IMR-90 (cell line): Measurements from ENCODE around the gene KLC1. TPM values are rescaled to one million over a fixed set of nuclear protein-coding genes. Genes with fewer than 3 reads are reported as not detected.

Experiments used
- ATAC-seq: fragments of 200-7000 bp; cut with Tn5 transposase; 2 replicates; pipeline ENCODE4 v1.9.1; 2020; ENCODE audit warnings: low read depth, mild to moderate bottlenecking, moderate library complexity
- BruUV-seq: library from RNA; stranded (reverse); fragments of 400-500 nt; replicated peaks from 2 replicates; lab custom pipeline; 2021; lab: Mats Ljungman, UMichigan
- CTCF ChIA-PET: fragments of 300-600 bp; formaldehyde crosslinking; extraction: SDS; loops from one replicate; lab custom pipeline; 2021; ENCODE audit warnings: antibody characterized with exemption; lab: Yijun Ruan, JAX
- POLR2A ChIA-PET: fragments of 300-600 bp; sonication (Branson Sonifier 250); formaldehyde crosslinking; loops from one replicate; lab custom pipeline; 2022; ENCODE audit warnings: antibody characterized with exemption; ENCODE audit not compliant: unreplicated experiment; lab: Charles Lee
- DNase-seq: peaks from one replicate; pipeline ENCODE4 v3.0.0; 2013
- H2AFZ ChIP-seq: replicated peaks from 2 replicates; pipeline ENCODE3; 2013; ENCODE audit warnings: low read length, mild to moderate bottlenecking; ENCODE audit not compliant: poor library complexity
- H2AK5ac ChIP-seq: 2 replicates; pipeline ENCODE4 v1.6.1; 2013; ENCODE audit warnings: low read depth, low read length, inconsistent platforms
- H2AK9ac ChIP-seq: replicated peaks from 2 replicates; pipeline ENCODE3; 2013; ENCODE audit warnings: mild to moderate bottlenecking, low read depth, low read length, moderate library complexity; ENCODE audit not compliant: poor library complexity
- H2BK120ac ChIP-seq: 2 replicates; pipeline ENCODE4 v1.6.1; 2013; ENCODE audit warnings: low read depth, low read length, inconsistent platforms
- H2BK15ac ChIP-seq: 3 replicates; pipeline ENCODE4 v1.6.1; 2013; ENCODE audit warnings: low read depth, low read length, inconsistent platforms
- H2BK20ac ChIP-seq: 2 replicates; pipeline ENCODE4 v1.6.1; 2013; ENCODE audit warnings: low read depth, mild to moderate bottlenecking, inconsistent platforms, low read length, moderate library complexity
- H2BK5ac ChIP-seq: 2 replicates; pipeline ENCODE4 v1.6.1; 2013; ENCODE audit warnings: mild to moderate bottlenecking, low read depth, low read length, inconsistent platforms; ENCODE audit not compliant: poor library complexity, severe bottlenecking
- H3K14ac ChIP-seq: replicated peaks from 2 replicates; pipeline ENCODE4 v1.6.1; 2013; ENCODE audit warnings: low read depth, low read length, inconsistent platforms
- H3K18ac ChIP-seq: 2 replicates; pipeline ENCODE4 v1.6.1; 2013; ENCODE audit warnings: low read depth, low read length, control low read depth
- H3K23ac ChIP-seq: 2 replicates; pipeline ENCODE4 v1.6.1; 2013; ENCODE audit warnings: low read depth, low read length, inconsistent platforms
- H3K27ac ChIP-seq: 2 replicates; pipeline ENCODE4 v1.5.1; 2013; ENCODE audit warnings: mild to moderate bottlenecking, control low read depth, low read length; ENCODE audit not compliant: insufficient read depth
- H3K27me3 ChIP-seq: 2 replicates; pipeline ENCODE4 v1.6.1; 2013; ENCODE audit warnings: low read length; ENCODE audit not compliant: control insufficient read depth, insufficient read depth
- H3K36me3 ChIP-seq: 2 replicates; pipeline ENCODE4 v1.6.1; 2013; ENCODE audit warnings: low read length, mixed read lengths; ENCODE audit not compliant: control insufficient read depth, insufficient read depth
- H3K4ac ChIP-seq: 2 replicates; pipeline ENCODE4 v1.6.1; 2013; ENCODE audit warnings: low read depth, low read length, inconsistent platforms
- H3K4me1 ChIP-seq: 2 replicates; pipeline ENCODE4 v1.6.1; 2013; ENCODE audit warnings: low read length, mixed read lengths; ENCODE audit not compliant: control insufficient read depth, insufficient read depth
- H3K4me2 ChIP-seq: 2 replicates; pipeline ENCODE4 v1.6.1; 2013; ENCODE audit warnings: low read depth, mild to moderate bottlenecking, control low read depth, low read length, moderate library complexity
- H3K4me3 ChIP-seq: 2 replicates; pipeline ENCODE4 v1.5.1; 2013; ENCODE audit warnings: low read depth, mild to moderate bottlenecking, control low read depth, low read length, moderate library complexity; ENCODE audit not compliant: insufficient read depth
- H3K56ac ChIP-seq: 2 replicates; pipeline ENCODE4 v1.6.1; 2013; ENCODE audit warnings: low read length, inconsistent platforms; ENCODE audit not compliant: insufficient read depth; ENCODE audit errors: extremely low read depth
- H3K79me1 ChIP-seq, 2 experiments: 2 replicates each; pipeline ENCODE4 v1.6.1; 2013; ENCODE audit warnings: low read length in 2 of 2, inconsistent platforms in 1 of 2, low read depth in 1 of 2
- H3K9ac ChIP-seq: 2 replicates; pipeline ENCODE4 v1.6.1; 2013; ENCODE audit warnings: low read depth, low read length, control low read depth
- H3K9me1 ChIP-seq: 2 replicates; pipeline ENCODE4 v1.6.1; 2013; ENCODE audit warnings: low read length, inconsistent platforms; ENCODE audit not compliant: insufficient read depth
- H3K9me3 ChIP-seq: 2 replicates; pipeline ENCODE4 v1.6.1; 2013; ENCODE audit warnings: low read length; ENCODE audit not compliant: control insufficient read depth, insufficient read depth
- H4K20me1 ChIP-seq: 2 replicates; pipeline ENCODE4 v1.6.1; 2013; ENCODE audit warnings: low read length, inconsistent platforms; ENCODE audit not compliant: insufficient read depth
- H4K5ac ChIP-seq: 2 replicates; pipeline ENCODE4 v1.6.1; 2013; ENCODE audit warnings: mild to moderate bottlenecking, low read depth, low read length, control low read depth
- H4K8ac ChIP-seq, 2 experiments: 2 replicates each; pipeline ENCODE4 v1.6.1; 2013; ENCODE audit warnings: low read depth in 2 of 2, low read length in 2 of 2, control low read depth in 1 of 2, inconsistent platforms in 1 of 2
- H4K91ac ChIP-seq: 2 replicates; pipeline ENCODE4 v1.6.1; 2013; ENCODE audit warnings: low read depth, low read length, inconsistent platforms; ENCODE audit not compliant: insufficient read depth
- BHLHE40 ChIP-seq: fragments of 150-350 bp; IDR thresholded peaks from 2 replicates; pipeline ENCODE4 v1.6.1; 2016; ENCODE audit warnings: mild to moderate bottlenecking, low read depth, low read length
- CEBPB ChIP-seq: IDR thresholded peaks from 2 replicates; pipeline ENCODE4 v1.6.1; 2012; ENCODE audit warnings: low read depth, low read length, improper control_type of control experiment
- CHD1 ChIP-seq: IDR thresholded peaks from 2 replicates; pipeline ENCODE4 v1.6.1; 2012; ENCODE audit warnings: low read depth, low read length, improper control_type of control experiment
- FOS ChIP-seq: fragments of 150-350 bp; IDR thresholded peaks from 2 replicates; pipeline ENCODE4 v1.6.1; 2016; ENCODE audit warnings: low read depth, low read length
- MAFK ChIP-seq: IDR thresholded peaks from 2 replicates; pipeline ENCODE4 v1.6.1; 2012; ENCODE audit warnings: low read depth, low read length, improper control_type of control experiment
- MAZ ChIP-seq: IDR thresholded peaks from 2 replicates; pipeline ENCODE4 v1.6.1; 2012; ENCODE audit warnings: low read depth, mild to moderate bottlenecking, low read length, improper control_type of control experiment, moderate library complexity, borderline replicate concordance
- MXI1 ChIP-seq: IDR thresholded peaks from 2 replicates; pipeline ENCODE4 v1.6.1; 2012; ENCODE audit warnings: low read depth, mild to moderate bottlenecking, low read length, moderate library complexity, borderline replicate concordance
- NFE2L2 ChIP-seq: fragments of 150-350 bp; IDR thresholded peaks from 2 replicates; pipeline ENCODE4 v1.6.1; 2016; ENCODE audit warnings: low read depth, mild to moderate bottlenecking, low read length
- POLR2A ChIP-seq: IDR thresholded peaks from 2 replicates; pipeline ENCODE4 v1.6.1; 2012; ENCODE audit warnings: mild to moderate bottlenecking, low read depth, low read length
- RAD21 ChIP-seq: IDR thresholded peaks from 2 replicates; pipeline ENCODE4 v1.6.1; 2012; ENCODE audit warnings: low read length, improper control_type of control experiment
- RCOR1 ChIP-seq: IDR thresholded peaks from 2 replicates; pipeline ENCODE4 v1.6.1; 2012; ENCODE audit warnings: mild to moderate bottlenecking, low read length, improper control_type of control experiment; ENCODE audit not compliant: insufficient replicate concordance
- RFX5 ChIP-seq: IDR thresholded peaks from 2 replicates; pipeline ENCODE4 v1.8.0; 2012; ENCODE audit warnings: low read depth, mild to moderate bottlenecking, low read length, moderate library complexity
- SMC3 ChIP-seq: fragments of 150-350 bp; IDR thresholded peaks from 2 replicates; pipeline ENCODE4 v1.6.1; 2016; ENCODE audit warnings: low read depth, mild to moderate bottlenecking, antibody characterized with exemption, low read length, moderate library complexity
- WGBS, 2 experiments: methylation state at CpG; one replicate each; pipeline versions ENCODE4 v1.1.5 to v1.1.7; 2013; ENCODE audit warnings: missing lambda C conversion rate in 2 of 2; ENCODE audit not compliant: insufficient read length in 1 of 2; ENCODE audit errors: extremely low coverage in 2 of 2; 5-methylcytosine and 5-hydroxymethylcytosine counted together
- dilution Hi-C: fragments of 300-500 bp; cut with HindIII; formaldehyde crosslinking; loops from one replicate; pipeline ENCODE4 v1.14.3; 2018; ENCODE audit warnings: low sequenced_read_pairs; ENCODE audit not compliant: unreplicated experiment
- in situ Hi-C: fragments of 300-500 bp; cut with MboI; formaldehyde crosslinking; loops from 3 replicates; pipeline ENCODE4 v1.14.3; 2019; ENCODE audit warnings: low sequenced_read_pairs, inconsistent platforms, mixed read lengths
- intact Hi-C: fragments of 100-400 bp; cut with micrococcal nuclease; formaldehyde crosslinking; loops from 2 replicates; pipeline ENCODE4 v1.10.0; 2022
- polyA plus RNA-seq, 3 experiments: library from polyadenylated mRNA; depleted of rRNA; stranded (reverse); fragments of >200 nt; gene quantifications; 2 replicates each; pipeline ENCODE4 v1.2.3, GENCODE V29; 2012; ENCODE audit warnings: low replicate concordance in 1 of 3
- total RNA-seq: library from RNA; depleted of rRNA; stranded (reverse); fragments of >200 nt; gene quantifications from 2 replicates; pipeline ENCODE4 v1.2.3, GENCODE V29; 2012
- TF ChIP-seq, protein P1 (sequence below): fragments of 150-350 bp; IDR thresholded peaks from 2 replicates; pipeline ENCODE4 v1.6.1; 2016; ENCODE audit warnings: low read depth, mild to moderate bottlenecking, low read length, moderate library complexity, borderline replicate concordance
- TF ChIP-seq, protein P2 (sequence below): conservative IDR thresholded peaks from 2 replicates; pipeline ENCODE4 v1.5.1; 2012; ENCODE audit warnings: mild to moderate bottlenecking, low read depth, low read length, improper control_type of control experiment
- TF ChIP-seq, protein P3 (sequence below): fragments of 150-350 bp; IDR thresholded peaks from 2 replicates; pipeline ENCODE4 v1.6.1; 2017; ENCODE audit warnings: mild to moderate bottlenecking, antibody characterized with exemption, low read length, low read depth

The KLC1 gene
- total and polyA plus RNA-seq, 2 of the 4 experiments (the other 2 are of a cell fraction) = 101 to 157 TPM

DNA sequence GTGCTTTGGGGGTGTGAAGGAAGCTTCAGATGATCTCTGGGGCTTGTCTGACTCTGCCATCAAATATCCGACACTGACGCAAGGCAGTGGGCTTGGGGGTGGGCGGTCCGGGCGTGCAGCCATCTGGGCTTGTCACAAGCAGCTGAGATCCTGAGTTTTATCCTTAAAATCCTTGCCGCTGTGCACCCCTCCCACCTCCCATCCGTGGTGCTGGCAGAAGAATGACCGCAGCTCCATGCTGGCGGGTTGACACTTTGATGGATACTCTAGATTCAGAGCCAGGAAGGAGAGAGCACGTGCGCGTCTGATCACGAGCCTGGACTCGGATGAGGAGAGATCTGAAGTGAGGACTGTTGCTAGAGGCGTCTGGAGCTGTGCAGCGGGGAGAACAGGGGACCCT, 89.6 kb downstream of the KLC1 start:
- Histone ChIP-seq H3K4me3 (no peak overlapping the region), H3K9me1 (peaks cover 10% of the 10 kb centered on the region), H3K4me2 (peak overlapping the region; percentile 30; the same call in 1 of the 2 replicates), H4K8ac (no peak overlapping the region), H2BK15ac (no peak overlapping the region), H3K27ac (no peak overlapping the region), H3K56ac (no peak overlapping the region), H3K4me1 (peaks cover 10% of the 10 kb centered on the region), H4K20me1 (peaks cover 59% of the 10 kb centered on the region), H2BK120ac (no peak overlapping the region), H4K91ac (no peak overlapping the region), H3K18ac (no peak overlapping the region), H3K9ac (no peak overlapping the region), H4K5ac (no peak overlapping the region), H2AFZ (peak overlapping the region; percentile 53), H3K36me3 (no peaks in the 10 kb centered on the region), H3K9me3 (no peaks in the 10 kb centered on the region), H3K23ac (no peak overlapping the region), H2AK5ac (no peak overlapping the region), H2AK9ac (peak overlapping the region; percentile 47), H3K14ac (no peak overlapping the region), H3K79me1 (peaks cover 31 to 74% of the 10 kb centered on the region in 2 experiments), H2BK20ac (no peak overlapping the region), H3K27me3 (no peaks in the 10 kb centered on the region), H3K4ac (no peak overlapping the region), H2BK5ac (no peak overlapping the region)
- intact Hi-C loops (loop anchor here (5.0 kb wide), 1 partner anchor 264 kb away; no protein-coding TSS in a partner anchor), dilution Hi-C loops (no loop called here), in situ Hi-C loops (no loop called here)
- POLR2A ChIA-PET = no interaction called here
- CTCF ChIA-PET = no interaction called here
- TF ChIP-seq NFE2L2 (no peak), FOS (0 out of 2 replicates have a peak, but pooled peaks have one; percentile 8), BHLHE40 (peak; percentile 93), CHD1 (no peak), RCOR1 (no peak), POLR2A (no peak), RAD21 (no peak), MAZ (0 out of 2 replicates have a peak, but pooled peaks have one; percentile 9), RFX5 (no peak), MXI1 (peak; percentile 69; the same call in 1 of the 2 replicates), MAFK (no peak), CEBPB (peak; percentile 65), SMC3 (no peak)
- TF ChIP-seq, protein P1, sequence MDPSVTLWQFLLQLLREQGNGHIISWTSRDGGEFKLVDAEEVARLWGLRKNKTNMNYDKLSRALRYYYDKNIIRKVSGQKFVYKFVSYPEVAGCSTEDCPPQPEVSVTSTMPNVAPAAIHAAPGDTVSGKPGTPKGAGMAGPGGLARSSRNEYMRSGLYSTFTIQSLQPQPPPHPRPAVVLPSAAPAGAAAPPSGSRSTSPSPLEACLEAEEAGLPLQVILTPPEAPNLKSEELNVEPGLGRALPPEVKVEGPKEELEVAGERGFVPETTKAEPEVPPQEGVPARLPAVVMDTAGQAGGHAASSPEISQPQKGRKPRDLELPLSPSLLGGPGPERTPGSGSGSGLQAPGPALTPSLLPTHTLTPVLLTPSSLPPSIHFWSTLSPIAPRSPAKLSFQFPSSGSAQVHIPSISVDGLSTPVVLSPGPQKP = no peak
- TF ChIP-seq, protein P2, sequence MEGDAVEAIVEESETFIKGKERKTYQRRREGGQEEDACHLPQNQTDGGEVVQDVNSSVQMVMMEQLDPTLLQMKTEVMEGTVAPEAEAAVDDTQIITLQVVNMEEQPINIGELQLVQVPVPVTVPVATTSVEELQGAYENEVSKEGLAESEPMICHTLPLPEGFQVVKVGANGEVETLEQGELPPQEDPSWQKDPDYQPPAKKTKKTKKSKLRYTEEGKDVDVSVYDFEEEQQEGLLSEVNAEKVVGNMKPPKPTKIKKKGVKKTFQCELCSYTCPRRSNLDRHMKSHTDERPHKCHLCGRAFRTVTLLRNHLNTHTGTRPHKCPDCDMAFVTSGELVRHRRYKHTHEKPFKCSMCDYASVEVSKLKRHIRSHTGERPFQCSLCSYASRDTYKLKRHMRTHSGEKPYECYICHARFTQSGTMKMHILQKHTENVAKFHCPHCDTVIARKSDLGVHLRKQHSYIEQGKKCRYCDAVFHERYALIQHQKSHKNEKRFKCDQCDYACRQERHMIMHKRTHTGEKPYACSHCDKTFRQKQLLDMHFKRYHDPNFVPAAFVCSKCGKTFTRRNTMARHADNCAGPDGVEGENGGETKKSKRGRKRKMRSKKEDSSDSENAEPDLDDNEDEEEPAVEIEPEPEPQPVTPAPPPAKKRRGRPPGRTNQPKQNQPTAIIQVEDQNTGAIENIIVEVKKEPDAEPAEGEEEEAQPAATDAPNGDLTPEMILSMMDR = no peak
- TF ChIP-seq, protein P3, sequence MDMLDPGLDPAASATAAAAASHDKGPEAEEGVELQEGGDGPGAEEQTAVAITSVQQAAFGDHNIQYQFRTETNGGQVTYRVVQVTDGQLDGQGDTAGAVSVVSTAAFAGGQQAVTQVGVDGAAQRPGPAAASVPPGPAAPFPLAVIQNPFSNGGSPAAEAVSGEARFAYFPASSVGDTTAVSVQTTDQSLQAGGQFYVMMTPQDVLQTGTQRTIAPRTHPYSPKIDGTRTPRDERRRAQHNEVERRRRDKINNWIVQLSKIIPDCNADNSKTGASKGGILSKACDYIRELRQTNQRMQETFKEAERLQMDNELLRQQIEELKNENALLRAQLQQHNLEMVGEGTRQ = peak; percentile 66
- ATAC-seq = no peak
- WGBS, 2 experiments = 19% methylated on average over 9 of the region's 16 CpGs; no CpG with 5 or more reads in 1 of the 2 experiments
- BruUV-seq = no TSS peak
- peak; percentile 87 for DNase-seq
